H1 (cell line): ENCODE data around the gene GRAMD1C. TPM values are rescaled to one million over a fixed set of nuclear protein-coding genes. Genes with fewer than 3 reads are reported as not detected.

Source experiments
- polyA plus RNA-seq, 7 experiments: library from polyadenylated mRNA; depleted of rRNA in 3 of 7; stranded (reverse) in 5 of 7; unstranded in 2 of 7; fragments of >200 nt in 5 of 7; fragments of 200-250 nt in 2 of 7; gene quantifications; 1 replicate in 5 of 7; 2 replicates in 1 of 7; 4 replicates in 1 of 7; pipeline versions ENCODE4 v1.2.1 to v1.2.3, GENCODE V29; 2011 to 2013; ENCODE audit warnings: missing spikeins in 2 of 7, mixed read lengths in 2 of 7
- total RNA-seq: library from RNA; stranded (reverse); fragmentation: NEBNext Ultra II Directional; extraction: Animal tissue kit (Norgen Biotek cat#: 25700); gene quantifications from 2 replicates; pipeline ENCODE4 v1.2.1, GENCODE V29; 2021
- TF ChIP-seq, protein P1 (sequence below): fragments of 300-600 bp; sonication (generic); IDR thresholded peaks from 2 replicates; pipeline ENCODE4 v1.7.1; 2012; ENCODE audit warnings: low read length, moderate library complexity, mild to moderate bottlenecking, inconsistent platforms; ENCODE audit not compliant: insufficient replicate concordance

GRAMD1C gene
- total and polyA plus RNA-seq, 2 of the 8 experiments (the other 6 are each of a cell fraction or from before 2014, with no cell fraction given), result 0.62 to 2.1 TPM

DNA sequence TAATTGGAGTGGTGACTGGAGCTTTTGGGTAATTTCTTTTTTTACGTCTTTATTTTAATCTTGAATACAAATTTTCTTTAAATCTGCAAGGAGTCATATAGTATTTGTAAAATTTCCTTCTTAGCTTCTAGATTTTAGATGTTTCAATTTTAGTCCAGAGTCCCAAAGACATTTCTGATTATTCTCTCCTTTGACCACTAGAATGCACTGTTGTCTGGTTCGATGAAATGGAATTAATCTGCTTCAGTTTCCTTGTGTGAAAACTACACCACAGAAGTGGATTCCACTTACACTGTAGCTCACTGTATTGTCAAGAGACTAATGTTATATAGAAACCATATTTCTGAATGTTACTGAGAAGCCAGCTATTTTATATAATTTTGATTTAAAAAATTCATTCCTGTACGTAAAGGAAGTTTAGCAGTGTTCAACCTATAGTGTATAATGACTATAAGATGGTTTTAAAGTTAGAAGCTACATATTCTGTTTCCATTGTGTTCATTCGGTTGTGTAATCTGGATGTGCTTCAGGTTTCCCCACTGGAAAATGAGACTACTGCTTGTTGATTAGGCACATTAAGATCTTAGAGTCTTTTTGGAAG lies 6.1 kb downstream of the GRAMD1C start (continued):
- TF ChIP-seq, protein P1, sequence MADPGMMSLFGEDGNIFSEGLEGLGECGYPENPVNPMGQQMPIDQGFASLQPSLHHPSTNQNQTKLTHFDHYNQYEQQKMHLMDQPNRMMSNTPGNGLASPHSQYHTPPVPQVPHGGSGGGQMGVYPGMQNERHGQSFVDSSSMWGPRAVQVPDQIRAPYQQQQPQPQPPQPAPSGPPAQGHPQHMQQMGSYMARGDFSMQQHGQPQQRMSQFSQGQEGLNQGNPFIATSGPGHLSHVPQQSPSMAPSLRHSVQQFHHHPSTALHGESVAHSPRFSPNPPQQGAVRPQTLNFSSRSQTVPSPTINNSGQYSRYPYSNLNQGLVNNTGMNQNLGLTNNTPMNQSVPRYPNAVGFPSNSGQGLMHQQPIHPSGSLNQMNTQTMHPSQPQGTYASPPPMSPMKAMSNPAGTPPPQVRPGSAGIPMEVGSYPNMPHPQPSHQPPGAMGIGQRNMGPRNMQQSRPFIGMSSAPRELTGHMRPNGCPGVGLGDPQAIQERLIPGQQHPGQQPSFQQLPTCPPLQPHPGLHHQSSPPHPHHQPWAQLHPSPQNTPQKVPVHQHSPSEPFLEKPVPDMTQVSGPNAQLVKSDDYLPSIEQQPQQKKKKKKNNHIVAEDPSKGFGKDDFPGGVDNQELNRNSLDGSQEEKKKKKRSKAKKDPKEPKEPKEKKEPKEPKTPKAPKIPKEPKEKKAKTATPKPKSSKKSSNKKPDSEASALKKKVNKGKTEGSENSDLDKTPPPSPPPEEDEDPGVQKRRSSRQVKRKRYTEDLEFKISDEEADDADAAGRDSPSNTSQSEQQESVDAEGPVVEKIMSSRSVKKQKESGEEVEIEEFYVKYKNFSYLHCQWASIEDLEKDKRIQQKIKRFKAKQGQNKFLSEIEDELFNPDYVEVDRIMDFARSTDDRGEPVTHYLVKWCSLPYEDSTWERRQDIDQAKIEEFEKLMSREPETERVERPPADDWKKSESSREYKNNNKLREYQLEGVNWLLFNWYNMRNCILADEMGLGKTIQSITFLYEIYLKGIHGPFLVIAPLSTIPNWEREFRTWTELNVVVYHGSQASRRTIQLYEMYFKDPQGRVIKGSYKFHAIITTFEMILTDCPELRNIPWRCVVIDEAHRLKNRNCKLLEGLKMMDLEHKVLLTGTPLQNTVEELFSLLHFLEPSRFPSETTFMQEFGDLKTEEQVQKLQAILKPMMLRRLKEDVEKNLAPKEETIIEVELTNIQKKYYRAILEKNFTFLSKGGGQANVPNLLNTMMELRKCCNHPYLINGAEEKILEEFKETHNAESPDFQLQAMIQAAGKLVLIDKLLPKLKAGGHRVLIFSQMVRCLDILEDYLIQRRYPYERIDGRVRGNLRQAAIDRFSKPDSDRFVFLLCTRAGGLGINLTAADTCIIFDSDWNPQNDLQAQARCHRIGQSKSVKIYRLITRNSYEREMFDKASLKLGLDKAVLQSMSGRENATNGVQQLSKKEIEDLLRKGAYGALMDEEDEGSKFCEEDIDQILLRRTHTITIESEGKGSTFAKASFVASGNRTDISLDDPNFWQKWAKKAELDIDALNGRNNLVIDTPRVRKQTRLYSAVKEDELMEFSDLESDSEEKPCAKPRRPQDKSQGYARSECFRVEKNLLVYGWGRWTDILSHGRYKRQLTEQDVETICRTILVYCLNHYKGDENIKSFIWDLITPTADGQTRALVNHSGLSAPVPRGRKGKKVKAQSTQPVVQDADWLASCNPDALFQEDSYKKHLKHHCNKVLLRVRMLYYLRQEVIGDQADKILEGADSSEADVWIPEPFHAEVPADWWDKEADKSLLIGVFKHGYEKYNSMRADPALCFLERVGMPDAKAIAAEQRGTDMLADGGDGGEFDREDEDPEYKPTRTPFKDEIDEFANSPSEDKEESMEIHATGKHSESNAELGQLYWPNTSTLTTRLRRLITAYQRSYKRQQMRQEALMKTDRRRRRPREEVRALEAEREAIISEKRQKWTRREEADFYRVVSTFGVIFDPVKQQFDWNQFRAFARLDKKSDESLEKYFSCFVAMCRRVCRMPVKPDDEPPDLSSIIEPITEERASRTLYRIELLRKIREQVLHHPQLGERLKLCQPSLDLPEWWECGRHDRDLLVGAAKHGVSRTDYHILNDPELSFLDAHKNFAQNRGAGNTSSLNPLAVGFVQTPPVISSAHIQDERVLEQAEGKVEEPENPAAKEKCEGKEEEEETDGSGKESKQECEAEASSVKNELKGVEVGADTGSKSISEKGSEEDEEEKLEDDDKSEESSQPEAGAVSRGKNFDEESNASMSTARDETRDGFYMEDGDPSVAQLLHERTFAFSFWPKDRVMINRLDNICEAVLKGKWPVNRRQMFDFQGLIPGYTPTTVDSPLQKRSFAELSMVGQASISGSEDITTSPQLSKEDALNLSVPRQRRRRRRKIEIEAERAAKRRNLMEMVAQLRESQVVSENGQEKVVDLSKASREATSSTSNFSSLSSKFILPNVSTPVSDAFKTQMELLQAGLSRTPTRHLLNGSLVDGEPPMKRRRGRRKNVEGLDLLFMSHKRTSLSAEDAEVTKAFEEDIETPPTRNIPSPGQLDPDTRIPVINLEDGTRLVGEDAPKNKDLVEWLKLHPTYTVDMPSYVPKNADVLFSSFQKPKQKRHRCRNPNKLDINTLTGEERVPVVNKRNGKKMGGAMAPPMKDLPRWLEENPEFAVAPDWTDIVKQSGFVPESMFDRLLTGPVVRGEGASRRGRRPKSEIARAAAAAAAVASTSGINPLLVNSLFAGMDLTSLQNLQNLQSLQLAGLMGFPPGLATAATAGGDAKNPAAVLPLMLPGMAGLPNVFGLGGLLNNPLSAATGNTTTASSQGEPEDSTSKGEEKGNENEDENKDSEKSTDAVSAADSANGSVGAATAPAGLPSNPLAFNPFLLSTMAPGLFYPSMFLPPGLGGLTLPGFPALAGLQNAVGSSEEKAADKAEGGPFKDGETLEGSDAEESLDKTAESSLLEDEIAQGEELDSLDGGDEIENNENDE, result no peak
